Endodermal cell (in vitro differentiated cells): ENCODE data around the gene KCNE4. TPM values are rescaled to one million over a fixed set of nuclear protein-coding genes. Genes with fewer than 3 reads are reported as not detected.

Source experiments
- DNase-seq: peaks from one replicate; pipeline ENCODE4 v3.0.0-alpha.2; 2017
- H3K27ac ChIP-seq: 2 replicates; pipeline ENCODE4 v1.5.1; 2013; ENCODE audit warnings: mild to moderate bottlenecking, low read depth, low read length, moderate library complexity
- H3K27me3 ChIP-seq: 2 replicates; pipeline ENCODE4 v1.6.1; 2013; ENCODE audit warnings: mild to moderate bottlenecking, low read length, moderate library complexity; ENCODE audit not compliant: insufficient read depth, control insufficient read depth, poor library complexity, severe bottlenecking
- H3K36me3 ChIP-seq: 2 replicates; pipeline ENCODE4 v1.7.0; 2013; ENCODE audit warnings: mild to moderate bottlenecking, low read length, moderate library complexity; ENCODE audit not compliant: control insufficient read depth, insufficient read depth
- H3K4me1 ChIP-seq: one replicate; pipeline ENCODE4 v1.7.0; 2013; ENCODE audit warnings: low read length; ENCODE audit not compliant: control insufficient read depth, insufficient read depth
- H3K4me3 ChIP-seq: 2 replicates; pipeline ENCODE4 v1.5.1; 2013; ENCODE audit warnings: mild to moderate bottlenecking, low read length, moderate library complexity
- H3K9ac ChIP-seq: 2 replicates; pipeline ENCODE4 v1.6.1; 2013; ENCODE audit warnings: mild to moderate bottlenecking, low read length, moderate library complexity; ENCODE audit not compliant: poor library complexity, severe bottlenecking; ENCODE audit errors: extremely low read depth
- H3K9me3 ChIP-seq: 2 replicates; pipeline ENCODE4 v1.6.1; 2013; ENCODE audit warnings: mild to moderate bottlenecking, low read length, moderate library complexity; ENCODE audit not compliant: control insufficient read depth
- H3K27ac Mint-ChIP-seq: 2 replicates; pipeline ENCODE4 v1.8.0; 2020; ENCODE audit warnings: mixed read lengths
- H3K27me3 Mint-ChIP-seq: 2 replicates; pipeline ENCODE4 v1.8.0; 2021; ENCODE audit warnings: mild to moderate bottlenecking, mixed read lengths; ENCODE audit not compliant: insufficient read depth
- H3K36me3 Mint-ChIP-seq: 2 replicates; pipeline ENCODE4 v1.8.0; 2020; ENCODE audit warnings: low read depth, mixed read lengths
- H3K4me1 Mint-ChIP-seq: 2 replicates; pipeline ENCODE4 v1.8.0; 2020; ENCODE audit warnings: mixed read lengths
- H3K4me3 Mint-ChIP-seq: 2 replicates; pipeline ENCODE4 v1.8.0; 2020; ENCODE audit warnings: mild to moderate bottlenecking, moderate library complexity, mixed read lengths
- H3K9me3 Mint-ChIP-seq: 2 replicates; pipeline ENCODE4 v1.8.0; 2020; ENCODE audit warnings: mild to moderate bottlenecking, mixed read lengths
- WGBS, 2 experiments: methylation state at CpG; one replicate each; pipeline versions ENCODE4 v1.1.5 to v1.1.7; 2013; ENCODE audit warnings: missing lambda C conversion rate in 2 of 2, mixed read lengths in 1 of 2; ENCODE audit not compliant: insufficient coverage in 1 of 2, insufficient read length in 1 of 2; 5-methylcytosine and 5-hydroxymethylcytosine counted together
- total RNA-seq, 2 donors: library from RNA; stranded (reverse); fragmentation: NEBNext Ultra II Directional in 1 of 2; extraction: Animal tissue kit (Norgen Biotek cat#: 25700) in 1 of 2; gene quantifications; 2 replicates in 1 of 2; 3 replicates in 1 of 2; pipeline ENCODE4 v1.2.1, GENCODE V29; 2021
- TF ChIP-seq, protein P1 (sequence below): fragments of 200-600 bp; sonication (generic); conservative IDR thresholded peaks from 2 replicates; pipeline ENCODE4 v1.5.0; 2021; ENCODE audit warnings: antibody characterized with exemption, mild to moderate bottlenecking

The KCNE4 gene
- total RNA-seq, 2 donors from 2014 or later, result 0.22 TPM; not detected in 1

DNA sequence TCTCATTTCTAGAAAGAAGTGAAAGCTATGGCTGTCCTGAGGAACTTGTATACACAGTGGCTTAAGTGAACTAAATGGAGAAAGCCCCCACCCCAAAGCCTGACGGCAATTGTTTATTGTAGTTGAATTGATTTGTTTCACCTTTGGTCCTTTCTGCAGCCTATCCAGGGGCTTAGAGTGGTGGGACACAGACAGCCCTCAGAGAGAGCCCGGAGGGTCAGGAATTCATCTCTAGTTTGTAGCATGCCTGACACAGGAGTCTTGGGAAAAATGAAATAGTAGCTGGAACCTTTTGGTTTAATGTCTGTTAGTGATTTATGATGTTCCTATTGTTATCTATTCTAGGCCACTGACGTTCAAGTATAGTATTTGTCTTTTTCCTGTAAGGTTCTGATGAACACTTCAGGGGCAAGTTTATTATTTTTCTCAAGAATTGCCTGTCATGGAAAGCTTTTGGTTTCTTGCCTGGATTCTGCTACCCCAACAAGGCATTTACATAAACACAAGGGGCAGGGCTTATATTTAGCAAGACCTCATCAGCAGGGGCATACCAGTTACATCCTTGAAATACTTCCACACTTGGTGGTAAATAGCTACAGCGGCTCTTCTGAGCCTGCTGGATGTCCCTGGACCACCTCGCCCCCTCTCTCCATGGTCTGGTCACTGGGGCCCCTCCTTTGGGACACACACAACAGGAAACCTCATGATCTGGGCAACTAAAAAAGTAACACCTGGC is 44.4 kb downstream of the KCNE4 start:
- Histone ChIP-seq H3K4me1 (no peaks in the 10 kb centered on the region), H3K36me3 (no peaks in the 10 kb centered on the region), H3K4me3 (no peak overlapping the region), H3K27ac (no peak overlapping the region), H3K9me3 (no peaks in the 10 kb centered on the region), H3K9ac (no peak overlapping the region), H3K27me3 (no peaks in the 10 kb centered on the region)
- Mint-ChIP-seq H3K9me3 (no peaks in the 10 kb centered on the region), H3K4me1 (peaks cover 4% of the 10 kb centered on the region), H3K4me3 (no peak overlapping the region), H3K36me3 (no peaks in the 10 kb centered on the region), H3K27me3 (no peaks in the 10 kb centered on the region), H3K27ac (no peak overlapping the region)
- no peak for DNase-seq
- WGBS, 2 experiments, result 93 to 95% methylated on average over 4 to 5 of the region's 5 CpGs
- TF ChIP-seq, protein P1, sequence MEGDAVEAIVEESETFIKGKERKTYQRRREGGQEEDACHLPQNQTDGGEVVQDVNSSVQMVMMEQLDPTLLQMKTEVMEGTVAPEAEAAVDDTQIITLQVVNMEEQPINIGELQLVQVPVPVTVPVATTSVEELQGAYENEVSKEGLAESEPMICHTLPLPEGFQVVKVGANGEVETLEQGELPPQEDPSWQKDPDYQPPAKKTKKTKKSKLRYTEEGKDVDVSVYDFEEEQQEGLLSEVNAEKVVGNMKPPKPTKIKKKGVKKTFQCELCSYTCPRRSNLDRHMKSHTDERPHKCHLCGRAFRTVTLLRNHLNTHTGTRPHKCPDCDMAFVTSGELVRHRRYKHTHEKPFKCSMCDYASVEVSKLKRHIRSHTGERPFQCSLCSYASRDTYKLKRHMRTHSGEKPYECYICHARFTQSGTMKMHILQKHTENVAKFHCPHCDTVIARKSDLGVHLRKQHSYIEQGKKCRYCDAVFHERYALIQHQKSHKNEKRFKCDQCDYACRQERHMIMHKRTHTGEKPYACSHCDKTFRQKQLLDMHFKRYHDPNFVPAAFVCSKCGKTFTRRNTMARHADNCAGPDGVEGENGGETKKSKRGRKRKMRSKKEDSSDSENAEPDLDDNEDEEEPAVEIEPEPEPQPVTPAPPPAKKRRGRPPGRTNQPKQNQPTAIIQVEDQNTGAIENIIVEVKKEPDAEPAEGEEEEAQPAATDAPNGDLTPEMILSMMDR, result no peak

DNA sequence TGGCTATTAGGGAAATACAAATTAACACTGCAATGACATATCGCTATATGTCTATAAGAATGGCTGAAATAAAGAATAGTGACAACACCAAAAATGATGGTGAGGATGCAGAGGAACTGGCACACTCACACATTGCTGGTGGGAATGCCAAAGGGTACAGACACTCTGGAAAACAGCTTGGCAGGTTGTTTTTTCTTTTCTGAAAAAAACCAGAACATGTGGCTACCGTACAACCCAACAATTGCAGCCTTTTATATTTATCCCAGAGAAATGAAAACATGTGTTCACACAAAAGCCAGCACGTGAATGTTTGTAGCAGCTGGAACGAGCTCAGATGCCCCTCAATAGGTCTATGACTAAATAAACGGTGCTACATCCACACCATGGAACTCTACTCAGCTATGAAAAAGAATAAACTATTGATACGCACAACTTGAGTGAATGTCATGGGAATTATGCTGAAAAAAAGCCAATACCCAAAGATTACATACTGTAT is 45.9 kb downstream of the KCNE4 start:
- Mint-ChIP-seq H3K4me1 (peaks cover 6% of the 10 kb centered on the region), H3K36me3 (no peaks in the 10 kb centered on the region), H3K9me3 (no peaks in the 10 kb centered on the region), H3K4me3 (no peak overlapping the region), H3K27ac (no peak overlapping the region), H3K27me3 (no peaks in the 10 kb centered on the region)
- Histone ChIP-seq H3K4me1 (no peaks in the 10 kb centered on the region), H3K9ac (no peak overlapping the region), H3K36me3 (no peaks in the 10 kb centered on the region), H3K4me3 (no peak overlapping the region), H3K27ac (no peak overlapping the region), H3K9me3 (no peaks in the 10 kb centered on the region), H3K27me3 (no peaks in the 10 kb centered on the region)
- TF ChIP-seq, protein P1, result no peak
- no peak for DNase-seq
- WGBS, 2 experiments, result 85 to 92% methylated on average over 5 to 6 of the region's 6 CpGs

DNA sequence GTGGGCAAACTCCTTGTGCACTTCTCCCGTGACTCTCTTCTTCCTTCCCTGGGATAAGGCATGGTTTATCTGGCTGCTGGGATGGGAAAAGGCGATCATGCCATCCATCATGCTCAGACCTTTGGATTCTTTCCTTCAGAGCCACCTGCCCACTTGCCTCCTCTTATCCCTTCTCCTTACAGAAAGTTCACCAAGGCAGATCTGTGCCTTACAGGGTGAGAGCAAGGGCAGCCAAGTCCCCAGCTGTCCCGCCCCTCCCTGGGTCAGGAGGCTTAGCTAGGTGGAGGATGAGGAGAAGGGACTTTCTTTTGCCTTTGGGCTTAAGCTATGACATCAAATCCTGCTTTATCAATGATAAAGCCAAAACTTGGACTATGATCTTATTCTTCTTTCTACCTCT is 47.6 kb downstream of the KCNE4 start:
- TF ChIP-seq, protein P1, result no peak
- H3K4me1 ChIP-seq, result no peaks in the 10 kb centered on the region
- no peaks in the 10 kb centered on the region for H3K36me3 ChIP-seq
- 90% methylated on average over 3 of the region's 3 CpGs; no CpG with 5 or more reads in 1 of the 2 experiments for WGBS, 2 experiments
- no peaks in the 10 kb centered on the region for H3K27me3 Mint-ChIP-seq
- no peak for DNase-seq
- no peak overlapping the region for H3K27ac Mint-ChIP-seq
- no peak overlapping the region for H3K9ac ChIP-seq
- H3K27me3 ChIP-seq, result no peaks in the 10 kb centered on the region
- no peaks in the 10 kb centered on the region for H3K9me3 ChIP-seq
- H3K36me3 Mint-ChIP-seq, result no peaks in the 10 kb centered on the region
- H3K4me3 Mint-ChIP-seq, result no peak overlapping the region
- H3K27ac ChIP-seq, result no peak overlapping the region
- no peak overlapping the region for H3K4me3 ChIP-seq
- peaks cover 2% of the 10 kb centered on the region for H3K4me1 Mint-ChIP-seq
- H3K9me3 Mint-ChIP-seq, result no peaks in the 10 kb centered on the region
